H9 (cell line): ENCODE results near the gene DALRD3. TPM values are rescaled to one million over a fixed set of nuclear protein-coding genes. Genes with fewer than 3 reads are reported as not detected.

ENCODE experiments used
- DNase-seq: peaks from one replicate; pipeline ENCODE4 v3.0.0-alpha.2; 2017
- H2AFZ ChIP-seq: one replicate; pipeline ENCODE4 v1.6.1; 2013; ENCODE audit warnings: mild to moderate bottlenecking, low read length, control low read depth, moderate library complexity
- H2AK5ac ChIP-seq: 2 replicates; pipeline ENCODE4 v1.6.1; 2013; ENCODE audit warnings: low read length, control low read depth, mixed read lengths; ENCODE audit not compliant: insufficient read length
- H2BK120ac ChIP-seq: one replicate; pipeline ENCODE4 v1.6.1; 2013; ENCODE audit warnings: low read depth, mild to moderate bottlenecking, low read length, control low read depth, inconsistent platforms; ENCODE audit not compliant: poor library complexity, severe bottlenecking
- H2BK12ac ChIP-seq: 2 replicates; pipeline ENCODE4 v1.6.1; 2013; ENCODE audit warnings: low read length, control low read depth, mixed read lengths, low read depth; ENCODE audit not compliant: insufficient read length
- H2BK15ac ChIP-seq: 2 replicates; pipeline ENCODE4 v1.6.1; 2013; ENCODE audit warnings: low read depth, low read length, control low read depth
- H2BK20ac ChIP-seq: one replicate; pipeline ENCODE4 v1.6.1; 2013; ENCODE audit warnings: low read depth, mild to moderate bottlenecking, low read length, control low read depth, inconsistent platforms; ENCODE audit not compliant: poor library complexity, severe bottlenecking
- H2BK5ac ChIP-seq: 2 replicates; pipeline ENCODE4 v1.6.1; 2013; ENCODE audit warnings: low read length, control low read depth, mixed read lengths; ENCODE audit not compliant: insufficient read length
- H3K14ac ChIP-seq: 2 replicates; pipeline ENCODE4 v1.6.1; 2013; ENCODE audit warnings: low read length, control low read depth; ENCODE audit not compliant: insufficient read depth
- H3K18ac ChIP-seq: 2 replicates; pipeline ENCODE4 v1.6.1; 2013; ENCODE audit warnings: low read depth, mild to moderate bottlenecking, mixed read lengths, low read length, control low read depth; ENCODE audit not compliant: insufficient read length
- H3K23ac ChIP-seq: 2 replicates; pipeline ENCODE4 v1.6.1; 2013; ENCODE audit warnings: low read length, control low read depth, mixed read lengths, low read depth; ENCODE audit not compliant: insufficient read length
- H3K23me2 ChIP-seq: 2 replicates; pipeline ENCODE4 v1.6.1; 2013; ENCODE audit warnings: low read depth, mild to moderate bottlenecking, mixed read lengths, low read length, control low read depth; ENCODE audit not compliant: insufficient read length, poor library complexity, severe bottlenecking
- H3K27ac ChIP-seq: 2 replicates; pipeline ENCODE4 v1.5.1; 2013; ENCODE audit warnings: low read length, control low read depth, mixed read lengths, low read depth; ENCODE audit not compliant: insufficient read length
- H3K27me3 ChIP-seq: 2 replicates; pipeline ENCODE4 v1.6.1; 2013; ENCODE audit warnings: low read length, control low read depth, inconsistent platforms; ENCODE audit not compliant: insufficient read depth
- H3K4ac ChIP-seq: 2 replicates; pipeline ENCODE4 v1.6.1; 2013; ENCODE audit warnings: low read depth, mild to moderate bottlenecking, control low read depth, inconsistent platforms, low read length, moderate library complexity
- H3K4me1 ChIP-seq: 2 replicates; pipeline ENCODE4 v1.6.1; 2013; ENCODE audit warnings: low read length, control low read depth, inconsistent platforms; ENCODE audit not compliant: insufficient read depth
- H3K4me2 ChIP-seq: 2 replicates; pipeline ENCODE4 v1.6.1; 2013; ENCODE audit warnings: low read length, control low read depth, mixed read lengths; ENCODE audit not compliant: insufficient read length, insufficient read depth
- H3K56ac ChIP-seq: 2 replicates; pipeline ENCODE4 v1.6.1; 2013; ENCODE audit warnings: low read depth, mild to moderate bottlenecking, mixed read lengths, low read length, control low read depth; ENCODE audit not compliant: insufficient read length
- H3K79me1 ChIP-seq: 2 replicates; pipeline ENCODE4 v1.6.1; 2013; ENCODE audit warnings: low read depth, mild to moderate bottlenecking, moderate library complexity, low read length, control low read depth, inconsistent platforms; ENCODE audit not compliant: insufficient read depth, poor library complexity, severe bottlenecking
- H3K79me2 ChIP-seq: 2 replicates; pipeline ENCODE4 v1.6.1; 2013; ENCODE audit warnings: low read length, control low read depth, inconsistent platforms; ENCODE audit not compliant: insufficient read depth
- H3K9ac ChIP-seq: 2 replicates; pipeline ENCODE4 v1.6.1; 2013; ENCODE audit warnings: low read length, control low read depth, mixed read lengths; ENCODE audit not compliant: insufficient read length; ENCODE audit errors: extremely low read depth
- H3K9me3 ChIP-seq: one replicate; pipeline ENCODE4 v1.6.1; 2013; ENCODE audit warnings: low read depth, low read length, inconsistent platforms; ENCODE audit not compliant: control insufficient read depth
- H3T11ph ChIP-seq: one replicate; pipeline ENCODE4 v1.6.1; 2013; ENCODE audit warnings: mild to moderate bottlenecking, low read length, control low read depth, inconsistent platforms
- H4K20me1 ChIP-seq: one replicate; pipeline ENCODE4 v1.6.1; 2013; ENCODE audit not compliant: control insufficient read depth, insufficient read length, insufficient read depth
- H4K5ac ChIP-seq: 2 replicates; pipeline ENCODE4 v1.6.1; 2013; ENCODE audit warnings: low read depth, mild to moderate bottlenecking, mixed read lengths, low read length, control low read depth; ENCODE audit not compliant: insufficient read length
- H4K8ac ChIP-seq: replicated peaks from 2 replicates; pipeline ENCODE4 v1.6.1; 2013; ENCODE audit warnings: low read length, control low read depth, mixed read lengths, low read depth; ENCODE audit not compliant: insufficient read length
- H4K91ac ChIP-seq: 2 replicates; pipeline ENCODE4 v1.6.1; 2013; ENCODE audit warnings: low read depth, mild to moderate bottlenecking, moderate library complexity, mixed read lengths, low read length, control low read depth; ENCODE audit not compliant: insufficient read length
- H3K27ac Mint-ChIP-seq, 3 experiments: 2 replicates in 2 of 3; 3 replicates in 1 of 3; pipeline ENCODE4 v1.8.0; 2020 to 2021; ENCODE audit warnings: mixed read lengths in 3 of 3, mild to moderate bottlenecking in 1 of 3, moderate library complexity in 1 of 3
- H3K27me3 Mint-ChIP-seq: 2 replicates; pipeline ENCODE4 v1.8.0; 2021; ENCODE audit warnings: low read depth, mild to moderate bottlenecking, moderate library complexity, mixed read lengths
- H3K36me3 Mint-ChIP-seq, 3 experiments: 2 replicates in 2 of 3; 3 replicates in 1 of 3; pipeline ENCODE4 v1.8.0; 2020 to 2021; ENCODE audit warnings: low read depth in 3 of 3, mixed read lengths in 3 of 3; ENCODE audit not compliant: insufficient read depth in 1 of 3
- H3K4me1 Mint-ChIP-seq, 2 experiments: 2 replicates each; pipeline ENCODE4 v1.8.0; 2020; ENCODE audit warnings: mixed read lengths in 2 of 2
- H3K4me3 Mint-ChIP-seq, 2 experiments: 2 replicates in 1 of 2; 3 replicates in 1 of 2; pipeline ENCODE4 v1.8.0; 2020 to 2021; ENCODE audit warnings: mild to moderate bottlenecking in 2 of 2, mixed read lengths in 2 of 2, moderate library complexity in 1 of 2
- H3K9me3 Mint-ChIP-seq, 2 experiments: 2 replicates in 1 of 2; 3 replicates in 1 of 2; pipeline ENCODE4 v1.8.0; 2020; ENCODE audit warnings: mild to moderate bottlenecking in 2 of 2, mixed read lengths in 2 of 2, moderate library complexity in 1 of 2
- WGBS: extraction: QIAGEN DNeasy Blood & Tissue Kit; methylation state at CpG from one replicate; pipeline ENCODE4 v1.1.7; 2013; ENCODE audit warnings: missing lambda C conversion rate, low lambda C conversion rate, mixed read lengths; ENCODE audit not compliant: insufficient read length; ENCODE audit errors: extremely low coverage; 5-methylcytosine and 5-hydroxymethylcytosine counted together
- total RNA-seq: library from RNA; stranded (reverse); gene quantifications from 2 replicates; pipeline ENCODE4 v1.2.1, GENCODE V29; 2021
- TF ChIP-seq, protein P1 (sequence below): fragments of 200-600 bp; sonication (generic); conservative IDR thresholded peaks from 3 replicates; pipeline ENCODE4 v1.8.0; 2021; ENCODE audit warnings: antibody characterized with exemption, mild to moderate bottlenecking

The DALRD3 gene
- total RNA-seq, 1 experiment from 2014 or later: 32.3 TPM

GRCh38 chr3:49007771-49008528, 10.4 kb downstream of the DALRD3 start:
- no peak overlapping the region for H2BK5ac ChIP-seq
- no CpG with 5 or more reads among the region's 41 CpGs for whole genome bisulfite sequencing
- H4K8ac ChIP-seq: no peak overlapping the region
- peak overlapping the region; percentile 66 for H4K5ac ChIP-seq
- no peaks in the 10 kb centered on the region; the same call in 1 of the 2 replicates for H3K4me1 ChIP-seq
- no peak overlapping the region for H2BK20ac ChIP-seq
- H3K23me2 ChIP-seq: peaks cover 13% of the 10 kb centered on the region
- Mint-ChIP-seq H3K27ac (peak overlapping the region; percentile 99 to 100 (median 100)), H3K36me3 (peaks cover 9 to 35% (median 33%) of the 10 kb centered on the region in 3 experiments), H3K4me3 (peak overlapping the region; percentile 99 to 100), H3K9me3 (no peaks in the 10 kb centered on the region; a peak in 1 of 5 replicates), H3K4me1 (peaks cover 12 to 13% of the 10 kb centered on the region in 2 experiments), H3K27me3 (no peaks in the 10 kb centered on the region; the same call in 1 of the 2 replicates)
- TF ChIP-seq, protein P1, sequence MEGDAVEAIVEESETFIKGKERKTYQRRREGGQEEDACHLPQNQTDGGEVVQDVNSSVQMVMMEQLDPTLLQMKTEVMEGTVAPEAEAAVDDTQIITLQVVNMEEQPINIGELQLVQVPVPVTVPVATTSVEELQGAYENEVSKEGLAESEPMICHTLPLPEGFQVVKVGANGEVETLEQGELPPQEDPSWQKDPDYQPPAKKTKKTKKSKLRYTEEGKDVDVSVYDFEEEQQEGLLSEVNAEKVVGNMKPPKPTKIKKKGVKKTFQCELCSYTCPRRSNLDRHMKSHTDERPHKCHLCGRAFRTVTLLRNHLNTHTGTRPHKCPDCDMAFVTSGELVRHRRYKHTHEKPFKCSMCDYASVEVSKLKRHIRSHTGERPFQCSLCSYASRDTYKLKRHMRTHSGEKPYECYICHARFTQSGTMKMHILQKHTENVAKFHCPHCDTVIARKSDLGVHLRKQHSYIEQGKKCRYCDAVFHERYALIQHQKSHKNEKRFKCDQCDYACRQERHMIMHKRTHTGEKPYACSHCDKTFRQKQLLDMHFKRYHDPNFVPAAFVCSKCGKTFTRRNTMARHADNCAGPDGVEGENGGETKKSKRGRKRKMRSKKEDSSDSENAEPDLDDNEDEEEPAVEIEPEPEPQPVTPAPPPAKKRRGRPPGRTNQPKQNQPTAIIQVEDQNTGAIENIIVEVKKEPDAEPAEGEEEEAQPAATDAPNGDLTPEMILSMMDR: no peak; the same call in 2 of the 3 replicates
- no peaks in the 10 kb centered on the region for H3K27me3 ChIP-seq
- H2BK12ac ChIP-seq: no peak overlapping the region
- H3K56ac ChIP-seq: no peak overlapping the region
- H3K9ac ChIP-seq: peak overlapping the region; percentile 83
- no peaks in the 10 kb centered on the region for H4K20me1 ChIP-seq
- H2BK120ac ChIP-seq: peak overlapping the region; percentile 10
- peak; percentile 94 for DNase-seq
- H3K14ac ChIP-seq: peak overlapping the region; percentile 94
- H3K18ac ChIP-seq: peak overlapping the region; percentile 97
- H3K4ac ChIP-seq: no peak overlapping the region; the same call in 1 of the 2 replicates
- peaks cover 10% of the 10 kb centered on the region; the same call in 1 of the 2 replicates for H3K79me2 ChIP-seq
- H3K4me2 ChIP-seq: peak overlapping the region; percentile 78
- no peak overlapping the region for H3T11ph ChIP-seq
- no peaks in the 10 kb centered on the region for H3K79me1 ChIP-seq
- H2AK5ac ChIP-seq: no peak overlapping the region
- H2AFZ ChIP-seq: no peak overlapping the region
- H3K23ac ChIP-seq: no peak overlapping the region
- H2BK15ac ChIP-seq: no peak overlapping the region
- H3K9me3 ChIP-seq: no peaks in the 10 kb centered on the region
- H4K91ac ChIP-seq: no peak overlapping the region
- no peak overlapping the region for H3K27ac ChIP-seq
